GM10847 (cell line): ENCODE results near the gene PSEN1.

Experiments
- POLR2A ChIP-seq: IDR thresholded peaks from 2 replicates; pipeline ENCODE4 v1.6.1; 2011; ENCODE audit not compliant: insufficient read length; ENCODE audit errors: extremely low read depth

Gene PSEN1

GRCh38 chr14:73252491-73253322, 116.4 kb downstream of the PSEN1 start:
- TF ChIP-seq POLR2A: no peak

DNA sequence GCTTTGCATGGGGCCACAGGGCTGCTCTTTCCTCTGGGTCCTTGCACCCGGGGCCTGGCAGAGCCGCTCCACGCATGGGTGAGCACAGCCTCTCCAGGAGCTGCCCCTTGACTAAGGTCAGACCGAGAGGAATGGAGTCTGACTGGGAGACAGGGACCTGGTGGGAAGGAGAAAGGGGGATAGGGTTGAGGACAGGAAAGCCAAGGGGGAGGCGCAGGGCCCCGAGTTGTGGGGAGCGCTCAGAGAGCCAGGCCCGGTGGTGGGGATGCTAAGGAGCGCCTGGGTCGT, 117.0 kb downstream of the PSEN1 start:
- TF ChIP-seq POLR2A: no peak

- TF ChIP-seq POLR2A: no peak
Measured at GRCh38 chr14:73253721-73254120, 117.4 kb downstream of the PSEN1 start.

GRCh38 chr14:73254247-73255004, 118.1 kb downstream of the PSEN1 start:
- no peak for TF ChIP-seq POLR2A

DNA sequence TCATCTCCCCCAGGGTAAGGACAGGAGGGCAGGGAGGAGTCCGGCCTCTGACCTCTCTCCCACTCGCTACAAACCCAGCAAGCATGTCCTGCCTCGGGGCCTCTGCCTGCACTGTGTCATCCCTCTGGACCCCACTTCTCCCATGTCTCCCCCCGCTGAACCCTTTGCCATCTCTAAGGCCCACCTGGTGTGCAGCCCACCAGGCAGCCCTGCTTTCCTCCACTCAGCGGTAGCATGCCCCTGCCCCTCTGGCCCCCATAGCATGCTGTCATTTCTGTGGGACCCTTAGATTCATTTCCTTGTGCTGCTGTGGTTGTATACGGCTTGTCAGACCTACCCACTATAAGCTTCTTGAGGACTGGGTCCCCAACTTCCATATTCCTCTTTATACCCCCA, 118.7 kb downstream of the PSEN1 start:
- TF ChIP-seq POLR2A: no peak

DNA sequence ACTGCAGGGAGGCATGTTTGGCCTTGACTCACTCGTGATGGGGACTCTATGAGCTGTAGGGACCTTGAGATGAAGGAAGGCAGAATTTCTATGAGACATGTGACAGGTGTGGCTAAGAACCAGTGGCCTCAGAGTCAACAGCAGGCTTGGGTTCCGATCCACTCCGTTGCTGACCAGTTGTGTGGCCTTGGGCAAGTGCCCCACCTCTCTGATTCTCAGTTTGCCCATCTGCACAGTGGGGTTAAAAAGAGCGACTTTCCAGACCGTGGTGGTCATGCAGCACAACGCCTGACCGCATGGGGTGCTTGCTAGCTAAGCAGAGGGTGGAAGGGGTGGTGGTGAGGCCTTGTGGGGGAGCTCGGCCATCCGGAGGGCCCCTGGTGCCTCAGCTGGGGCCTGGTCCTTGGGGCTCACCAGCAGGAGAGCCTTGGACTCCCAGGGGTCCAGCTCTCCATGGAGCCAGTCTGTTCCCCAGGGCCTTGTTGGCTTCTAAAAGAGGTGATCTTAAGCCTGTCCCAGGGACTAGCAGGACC, 119.5 kb downstream of the PSEN1 start:
- TF ChIP-seq POLR2A: no peak

- TF ChIP-seq POLR2A: no peak
Measured at GRCh38 chr14:73258076-73258475, 121.8 kb downstream of the PSEN1 start.

GRCh38 chr14:73258845-73259611, 122.7 kb downstream of the PSEN1 start:
- TF ChIP-seq POLR2A: no peak

DNA sequence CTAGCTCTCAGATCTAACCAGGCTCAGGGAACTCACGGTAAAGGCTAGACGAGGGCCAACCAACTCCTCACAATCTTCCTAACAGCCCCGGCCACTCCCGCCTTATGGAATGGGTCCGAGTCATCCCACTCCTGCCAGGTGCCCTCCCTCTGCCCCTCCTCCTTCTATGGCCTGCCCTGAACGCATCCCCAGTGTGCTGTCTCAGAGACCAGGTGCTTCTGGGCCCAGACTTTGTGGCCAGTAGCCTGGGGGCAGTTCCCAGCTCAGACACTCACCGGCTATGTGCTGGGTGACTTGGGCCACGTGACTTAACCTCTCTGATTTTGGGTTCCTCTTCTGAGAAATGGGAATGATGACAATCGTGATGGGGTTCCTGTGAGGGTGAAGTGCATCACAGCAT, 123.5 kb downstream of the PSEN1 start:
- no peak for TF ChIP-seq POLR2A

GRCh38 chr14:73260574-73260973, 124.3 kb downstream of the PSEN1 start:
- TF ChIP-seq POLR2A: no peak

GRCh38 chr14:73261075-73261474, 124.8 kb downstream of the PSEN1 start:
- no peak for TF ChIP-seq POLR2A

DNA sequence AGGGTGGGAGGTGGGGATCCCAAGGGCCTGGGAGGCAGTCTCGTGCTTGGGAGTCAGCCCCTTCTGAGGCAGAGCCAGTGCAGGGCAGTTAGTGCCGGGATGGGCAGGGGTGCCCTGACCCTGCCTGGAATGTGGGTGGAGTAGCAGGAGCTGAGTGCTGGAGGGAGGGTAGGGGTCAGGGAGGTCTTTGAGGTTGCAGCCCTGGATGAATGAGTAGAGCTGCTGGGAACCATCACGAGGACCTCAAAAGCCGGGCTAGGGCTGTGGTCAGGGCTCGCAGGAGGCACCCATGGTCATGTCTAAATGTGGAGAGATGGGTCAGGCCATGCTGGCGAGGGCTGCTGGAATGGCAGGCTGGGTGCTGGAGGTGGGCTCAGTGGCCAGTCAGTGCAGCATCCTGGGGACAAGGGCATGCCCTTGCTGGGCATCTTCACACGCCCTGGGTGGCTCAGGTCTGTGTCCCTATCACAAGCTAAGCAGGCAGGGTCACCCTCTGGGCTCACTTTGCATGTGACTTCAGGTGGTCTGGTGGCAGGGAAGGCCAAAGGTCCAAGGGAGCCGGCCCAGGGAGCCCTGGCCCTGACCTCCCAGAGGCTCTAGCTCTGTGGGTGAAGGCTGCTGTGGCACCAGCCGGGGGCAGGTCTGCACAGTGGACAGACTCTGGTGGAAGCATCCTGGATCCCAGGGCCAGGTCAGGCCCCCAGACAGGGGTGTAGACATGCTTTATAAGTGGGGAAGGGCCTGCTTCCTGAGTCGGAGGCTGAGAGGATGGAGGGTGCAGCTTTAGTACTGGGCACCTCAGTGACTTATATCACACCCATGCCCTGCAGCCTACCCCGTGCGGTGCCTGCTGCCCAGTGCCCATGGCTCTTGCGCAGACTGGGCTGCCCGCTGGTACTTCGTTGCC, 125.5 kb downstream of the PSEN1 start:
- no peak for TF ChIP-seq POLR2A

DNA sequence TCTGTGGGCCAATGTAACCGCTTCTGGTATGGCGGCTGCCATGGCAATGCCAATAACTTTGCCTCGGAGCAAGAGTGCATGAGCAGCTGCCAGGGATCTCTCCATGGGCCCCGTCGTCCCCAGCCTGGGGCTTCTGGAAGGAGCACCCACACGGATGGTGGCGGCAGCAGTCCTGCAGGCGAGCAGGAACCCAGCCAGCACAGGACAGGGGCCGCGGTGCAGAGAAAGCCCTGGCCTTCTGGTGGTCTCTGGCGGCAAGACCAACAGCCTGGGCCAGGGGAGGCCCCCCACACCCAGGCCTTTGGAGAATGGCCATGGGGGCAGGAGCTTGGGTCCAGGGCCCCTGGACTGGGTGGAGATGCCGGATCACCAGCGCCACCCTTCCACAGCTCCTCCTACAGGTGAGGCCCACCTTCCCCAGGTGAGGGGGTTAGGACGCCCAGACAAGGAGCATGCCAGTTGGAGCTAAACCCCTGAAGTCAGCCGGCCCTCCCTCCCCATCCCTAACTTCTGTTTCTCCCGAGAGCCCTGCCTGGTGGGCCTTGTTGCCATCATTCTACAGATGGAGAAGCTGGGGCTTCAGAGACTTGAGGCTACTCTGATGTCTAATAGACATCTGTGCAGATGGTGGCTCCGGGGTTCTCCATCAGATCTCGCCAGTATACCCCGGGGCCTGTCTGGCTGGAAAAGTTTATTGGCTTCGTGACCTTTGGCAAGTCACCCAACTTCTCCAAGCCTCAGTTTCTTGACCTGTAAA, 126.3 kb downstream of the PSEN1 start:
- no peak for TF ChIP-seq POLR2A

GRCh38 chr14:73263606-73264005, 127.3 kb downstream of the PSEN1 start:
- no peak for TF ChIP-seq POLR2A
